Liver (tissue), 9 donors: ENCODE data around the gene MLN. TPM values are rescaled to one million over a fixed set of nuclear protein-coding genes. Genes with fewer than 3 reads are reported as not detected.

Source experiments
- DNase-seq: peaks from one replicate; pipeline ENCODE4 v3.0.0-alpha.2; 2017; ENCODE audit warnings: low spot score
- H3K27ac ChIP-seq, 2 donors: one replicate each; pipeline ENCODE4 v1.7.0; 2013; ENCODE audit warnings: inconsistent platforms in 2 of 2, low read length in 2 of 2, control low read depth in 1 of 2, low read depth in 1 of 2, mild to moderate bottlenecking in 1 of 2
- H3K27me3 ChIP-seq, 4 donors: one replicate each; pipeline versions ENCODE4 v1.6.1 to v1.7.0; 2013; ENCODE audit warnings: low read length in 3 of 4, inconsistent platforms in 1 of 4, mild to moderate bottlenecking in 1 of 4, moderate library complexity in 1 of 4; ENCODE audit not compliant: control insufficient read depth in 4 of 4, insufficient read depth in 4 of 4
- H3K36me3 ChIP-seq, 4 donors: one replicate each; pipeline versions ENCODE4 v1.6.1 to v1.7.0; 2013; ENCODE audit warnings: low read length in 3 of 4, mild to moderate bottlenecking in 3 of 4, low read depth in 1 of 4, moderate library complexity in 1 of 4; ENCODE audit not compliant: control insufficient read depth in 4 of 4, insufficient read depth in 3 of 4
- H3K4me1 ChIP-seq, 4 donors: one replicate each; pipeline versions ENCODE4 v1.6.1 to v1.7.0; 2013; ENCODE audit warnings: low read length in 3 of 4, mild to moderate bottlenecking in 3 of 4, moderate library complexity in 1 of 4; ENCODE audit not compliant: control insufficient read depth in 4 of 4, insufficient read depth in 4 of 4
- H3K4me3 ChIP-seq, 3 donors: one replicate each; pipeline versions ENCODE4 v1.6.1 to v1.7.0; 2013; ENCODE audit warnings: low read length in 3 of 3, control low read depth in 1 of 3, low read depth in 1 of 3, mild to moderate bottlenecking in 1 of 3
- H3K9ac ChIP-seq, 2 donors: one replicate each; pipeline ENCODE4 v1.7.0; 2013; ENCODE audit warnings: low read length in 2 of 2, mild to moderate bottlenecking in 2 of 2, moderate library complexity in 2 of 2, control low read depth in 1 of 2, low read depth in 1 of 2
- H3K9me3 ChIP-seq, 4 donors: one replicate each; pipeline versions ENCODE4 v1.6.1 to v1.7.0; 2013; ENCODE audit warnings: low read length in 3 of 4; ENCODE audit not compliant: control insufficient read depth in 4 of 4
- ATF3 ChIP-seq: IDR thresholded peaks from 2 replicates; pipeline ENCODE4 v1.6.1; 2016; ENCODE audit warnings: antibody characterized with exemption
- CTCF ChIP-seq: fragments of 150-350 bp; IDR thresholded peaks from 2 replicates; pipeline ENCODE4 v1.5.1; 2017; ENCODE audit warnings: improper control_type of control experiment, low read depth, low read length; ENCODE audit not compliant: missing input control
- EGR1 ChIP-seq, 2 donors: IDR thresholded peaks; 2 replicates each; pipeline ENCODE4 v1.6.1; 2016 to 2018; ENCODE audit warnings: antibody characterized with exemption in 2 of 2, low read depth in 2 of 2
- FOXA1 ChIP-seq: IDR thresholded peaks from 2 replicates; pipeline ENCODE4 v1.6.1; 2016; ENCODE audit warnings: antibody characterized with exemption
- FOXA2 ChIP-seq: IDR thresholded peaks from 2 replicates; pipeline ENCODE4 v1.6.1; 2016; ENCODE audit warnings: antibody characterized with exemption
- GABPA ChIP-seq, 2 donors: IDR thresholded peaks in 1 of 2; conservative IDR thresholded peaks in 1 of 2; 2 replicates each; pipeline ENCODE4 v1.6.1; 2016; ENCODE audit warnings: antibody characterized with exemption in 2 of 2, mild to moderate bottlenecking in 1 of 2, moderate library complexity in 1 of 2
- HNF4A ChIP-seq, 2 donors: conservative IDR thresholded peaks; 2 replicates each; pipeline ENCODE4 v1.6.1; 2016; ENCODE audit warnings: antibody characterized with exemption in 2 of 2, mild to moderate bottlenecking in 2 of 2
- HNF4G ChIP-seq: IDR thresholded peaks from 2 replicates; pipeline ENCODE4 v1.6.1; 2016; ENCODE audit warnings: antibody characterized with exemption
- MAX ChIP-seq: IDR thresholded peaks from 2 replicates; pipeline ENCODE4 v1.6.1; 2016; ENCODE audit warnings: antibody characterized with exemption
- NR2F2 ChIP-seq: IDR thresholded peaks from 2 replicates; pipeline ENCODE4 v1.6.1; 2016; ENCODE audit warnings: antibody characterized with exemption
- RAD21 ChIP-seq, 2 donors: IDR thresholded peaks; 2 replicates each; pipeline ENCODE4 v1.6.1; 2016; ENCODE audit warnings: antibody characterized with exemption in 2 of 2, mild to moderate bottlenecking in 2 of 2
- REST ChIP-seq: IDR thresholded peaks from 2 replicates; pipeline ENCODE4 v1.6.1; 2016; ENCODE audit warnings: antibody characterized with exemption, mild to moderate bottlenecking
- RXRA ChIP-seq, 2 donors: IDR thresholded peaks; 2 replicates each; pipeline ENCODE4 v1.6.1; 2017 to 2018; ENCODE audit warnings: antibody characterized with exemption in 2 of 2, mild to moderate bottlenecking in 1 of 2
- SP1 ChIP-seq: IDR thresholded peaks from 2 replicates; pipeline ENCODE4 v1.6.1; 2018; ENCODE audit warnings: antibody characterized with exemption, mild to moderate bottlenecking
- TAF1 ChIP-seq: conservative IDR thresholded peaks from 2 replicates; pipeline ENCODE4 v1.6.1; 2016; ENCODE audit warnings: antibody characterized with exemption, mild to moderate bottlenecking
- YY1 ChIP-seq: IDR thresholded peaks from 2 replicates; pipeline ENCODE4 v1.6.1; 2016; ENCODE audit warnings: antibody characterized with exemption, mild to moderate bottlenecking
- ZBTB33 ChIP-seq: IDR thresholded peaks from 2 replicates; pipeline ENCODE4 v1.6.1; 2016; ENCODE audit warnings: antibody characterized with exemption
- WGBS: extraction: QIAGEN DNeasy Blood & Tissue Kit; methylation state at CpG from one replicate; pipeline ENCODE4 v1.1.7; 2013; 5-methylcytosine and 5-hydroxymethylcytosine counted together
- polyA plus RNA-seq, 2 donors: library from polyadenylated mRNA; stranded (reverse) in 1 of 2; unstranded in 1 of 2; fragments of 200-250 nt in 1 of 2; fragments of >200 nt in 1 of 2; fragmentation: Nextera tagmentation in 1 of 2; extraction: Ambion mirVana in 1 of 2; gene quantifications; one replicate each; pipeline versions ENCODE4 v1.2.1 to v1.2.3, GENCODE V29; 2013 to 2015
- total RNA-seq, 2 donors: library from RNA; depleted of rRNA; stranded (reverse); fragments of >200 nt; gene quantifications; one replicate each; pipeline ENCODE4 v1.2.3, GENCODE V29; 2014
- donor health status: healthy.
- donor health status: healthy.
- donor health status: healthy.
- donor health status: healthy.
- donor health status: healthy.

MLN gene
- total and polyA plus RNA-seq, 4 donors: not detected

- TF ChIP-seq RXRA (IDR thresholded peaks at IDR 0.05) (no peak), TAF1 (no peak), FOXA2 (no peak)
Observed at GRCh38 chr6:33853026-33853425, 49.2 kb upstream of the MLN start (continued).

- Histone ChIP-seq H3K9ac (no peak overlapping the region), H3K4me3 (no peak overlapping the region), H3K27me3 (no peaks in the 10 kb centered on the region), H3K36me3 (no peaks in the 10 kb centered on the region), H3K4me1 (peaks cover 0 to 3% (median 0%) of the 10 kb centered on the region in 4 donors), H3K27ac (no peak overlapping the region), H3K9me3 (no peaks in the 10 kb centered on the region)
- no peak for DNase-seq
- whole genome bisulfite sequencing: 15% methylated on average over 8 of the region's 8 CpGs
- TF ChIP-seq CTCF (peak; percentile 59), RAD21 (IDR thresholded peaks at IDR 0.05) (peak; percentile 79 to 84), HNF4G (no peak), GABPA (IDR thresholded peaks at IDR 0.05 in 1 of 2, conservative IDR thresholded peaks at IDR 0.05 in 1 of 2) (no peak)
Observed at GRCh38 chr6:33851959-33852358, 48.2 kb upstream of the MLN start.

GRCh38 chr6:33850869-33851541 is 47.2 kb upstream of the MLN start:
- Histone ChIP-seq H3K4me1 (no peaks in the 10 kb centered on the region), H3K27ac (no peak overlapping the region), H3K27me3 (no peaks in the 10 kb centered on the region), H3K36me3 (no peaks in the 10 kb centered on the region), H3K9me3 (no peaks in the 10 kb centered on the region), H3K9ac (no peak overlapping the region), H3K4me3 (no peak overlapping the region)
- DNase-seq: no peak
- WGBS: 91% methylated on average over 10 of the region's 10 CpGs
- no peak for TF ChIP-seq HNF4A (conservative IDR thresholded peaks at IDR 0.05)
- TF ChIP-seq HNF4G: no peak
- TF ChIP-seq CTCF: no peak
- no peak for TF ChIP-seq GABPA (IDR thresholded peaks at IDR 0.05 in 1 of 2, conservative IDR thresholded peaks at IDR 0.05 in 1 of 2)
- TF ChIP-seq FOXA1: no peak
- no peak for TF ChIP-seq TAF1
- no peak for TF ChIP-seq EGR1 (IDR thresholded peaks at IDR 0.05; ENCODE audit: low read depth in 2 of 2)
- TF ChIP-seq RXRA (IDR thresholded peaks at IDR 0.05): no peak
- no peak for TF ChIP-seq ATF3
- no peak for TF ChIP-seq NR2F2
- TF ChIP-seq MAX: no peak
- TF ChIP-seq FOXA2: no peak
- no peak for TF ChIP-seq REST
- no peak for TF ChIP-seq ZBTB33
- TF ChIP-seq RAD21 (IDR thresholded peaks at IDR 0.05): no peak
- no peak for TF ChIP-seq YY1
- TF ChIP-seq SP1: no peak
